HUES48 (cell line): ENCODE measurements around the gene BAZ1B.
A peak's percentile ranks its signal among the peaks of the same experiment; 100 is the strongest.
"Not testable (repeated sequence)": the region's sequence is repeated elsewhere in the genome, so short reads cannot be mapped to it uniquely, and the experiment has no call there.

ENCODE experiments used
- H3K27ac ChIP-seq: one replicate; pipeline ENCODE4 v1.7.0; 2013; ENCODE audit warnings: low read depth, low read length, inconsistent platforms
- H3K27me3 ChIP-seq: 2 replicates; pipeline ENCODE4 v1.6.1; 2013; ENCODE audit warnings: mild to moderate bottlenecking, low read length; ENCODE audit not compliant: control insufficient read depth, insufficient read depth
- H3K36me3 ChIP-seq: 2 replicates; pipeline ENCODE4 v1.6.1; 2013; ENCODE audit warnings: low read length; ENCODE audit not compliant: control insufficient read depth, insufficient read depth
- H3K4me1 ChIP-seq: 2 replicates; pipeline ENCODE4 v1.6.1; 2013; ENCODE audit warnings: mild to moderate bottlenecking, low read length; ENCODE audit not compliant: control insufficient read depth, insufficient read depth
- H3K4me3 ChIP-seq: 2 replicates; pipeline ENCODE4 v1.5.1; 2013; ENCODE audit warnings: mild to moderate bottlenecking, low read depth, low read length
- H3K9ac ChIP-seq: 2 replicates; pipeline ENCODE4 v1.6.1; 2013; ENCODE audit warnings: mild to moderate bottlenecking, low read depth, low read length, moderate library complexity
- H3K9me3 ChIP-seq: 2 replicates; pipeline ENCODE4 v1.6.1; 2013; ENCODE audit warnings: low read length; ENCODE audit not compliant: control insufficient read depth, insufficient read depth

Gene BAZ1B

DNA sequence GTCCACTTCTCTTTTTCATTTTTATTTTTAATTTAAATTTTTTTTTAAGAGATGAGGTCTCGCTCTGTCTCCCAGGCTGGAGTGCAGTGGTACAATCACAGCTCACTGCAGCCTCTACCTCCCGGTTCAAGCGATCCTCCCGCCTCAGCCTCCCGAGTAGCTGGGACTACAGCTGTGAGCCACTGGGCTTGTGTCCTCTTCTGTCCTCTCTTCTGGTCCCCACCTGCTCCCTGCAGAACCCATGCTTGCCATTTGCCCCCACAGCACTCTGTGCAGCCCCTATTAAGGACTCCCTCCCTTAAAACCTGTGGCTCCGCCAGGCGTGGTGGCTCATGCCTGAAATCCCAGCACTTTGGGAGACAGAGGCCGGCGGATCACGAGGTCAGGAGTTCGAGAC is 97.6 kb downstream of the BAZ1B start:
- Histone ChIP-seq H3K27ac (no peak overlapping the region), H3K9ac (no peak overlapping the region), H3K4me1 (peaks cover 11% of the 10 kb centered on the region; the same call in 1 of the 2 replicates)

DNA sequence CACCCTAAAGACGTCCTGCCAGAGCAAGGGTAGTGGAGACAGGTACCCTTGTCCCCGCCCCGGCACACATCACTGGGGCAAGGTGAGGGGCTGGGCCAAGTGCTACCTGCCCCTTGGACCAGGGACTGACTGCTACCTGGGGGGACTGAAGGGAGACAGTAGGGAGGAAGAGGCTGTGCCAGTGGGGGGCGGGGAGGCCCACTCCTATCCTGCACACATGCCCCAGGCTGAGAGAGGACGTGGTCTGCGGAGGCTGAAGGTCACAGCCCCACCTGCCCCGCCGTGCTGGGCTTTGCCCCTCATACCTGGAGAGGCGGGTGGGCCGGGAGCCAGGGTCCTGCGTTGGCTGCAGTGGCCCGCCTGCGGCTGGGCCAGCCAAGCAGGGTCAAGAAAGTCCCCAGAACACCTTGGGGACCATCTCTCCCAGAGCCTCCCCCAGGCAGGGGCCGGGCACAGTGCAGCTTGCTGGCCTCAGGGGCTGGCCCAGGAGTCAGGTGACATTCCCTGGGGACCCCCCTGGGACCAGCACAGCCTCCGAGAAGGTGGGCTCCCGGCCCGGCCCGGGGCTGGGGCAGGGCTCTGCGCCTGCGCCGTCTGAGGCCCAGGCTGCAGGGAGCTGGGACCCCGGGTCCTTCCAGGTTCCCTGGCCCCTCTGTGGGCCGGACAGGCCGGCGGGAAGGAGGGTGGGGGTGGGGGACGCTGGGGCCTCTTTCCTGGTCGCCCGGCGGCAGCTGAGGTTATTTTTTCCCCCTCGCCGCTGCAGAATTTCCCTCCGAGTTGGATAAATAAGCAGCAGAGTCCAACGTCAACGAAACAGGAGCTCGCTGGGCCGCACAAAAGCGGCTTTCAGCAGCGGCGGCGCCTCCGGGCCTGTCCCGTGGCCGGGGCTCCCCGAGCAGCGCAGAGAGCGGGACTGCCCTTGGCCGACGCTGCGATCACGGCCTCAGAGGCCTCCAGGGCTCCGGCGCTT is 98.3 kb downstream of the BAZ1B start:
- no peak overlapping the region for H3K27ac ChIP-seq
- H3K27me3 ChIP-seq, result no peaks in the 10 kb centered on the region
- no peaks in the 10 kb centered on the region for H3K36me3 ChIP-seq
- H3K4me1 ChIP-seq, result peaks cover 9% of the 10 kb centered on the region; the same call in 1 of the 2 replicates
- H3K4me3 ChIP-seq, result peak overlapping the region; percentile 41; the same call in 1 of the 2 replicates
- no peaks in the 10 kb centered on the region for H3K9me3 ChIP-seq
- 0 out of 2 replicates have a peak overlapping the region, but pooled peaks have one; percentile 24 for H3K9ac ChIP-seq

More for the DNA sequence above, 97.6 kb downstream of the BAZ1B start:
- Histone ChIP-seq H3K27me3 (no peaks in the 10 kb centered on the region), H3K36me3 (no peaks in the 10 kb centered on the region), H3K4me3 (no peak overlapping the region), H3K9me3 (no peaks in the 10 kb centered on the region)

DNA sequence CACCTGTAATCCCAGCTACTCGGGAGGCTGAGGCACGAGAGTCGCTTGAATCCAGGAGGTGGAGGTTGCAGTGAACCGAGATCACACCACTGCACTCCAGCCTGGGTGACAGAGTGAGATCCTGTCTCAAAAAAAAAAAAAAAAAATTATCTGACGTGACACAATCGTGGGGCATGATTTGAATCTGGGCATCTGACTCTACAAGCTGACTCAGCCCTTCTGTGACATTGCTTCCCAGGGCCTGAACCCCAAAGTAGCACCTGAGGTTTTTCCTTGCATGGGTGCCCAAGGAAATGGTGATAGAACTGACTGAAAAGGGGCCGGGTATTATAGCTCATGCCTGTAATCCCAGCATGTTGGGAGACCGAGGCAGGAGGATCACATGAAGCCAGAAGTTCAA is 101.5 kb downstream of the BAZ1B start:
- not testable (repeated sequence) for H3K9me3 ChIP-seq, H3K27ac ChIP-seq, H3K4me1 ChIP-seq, H3K36me3 ChIP-seq, H3K27me3 ChIP-seq, H3K9ac ChIP-seq, H3K4me3 ChIP-seq

DNA sequence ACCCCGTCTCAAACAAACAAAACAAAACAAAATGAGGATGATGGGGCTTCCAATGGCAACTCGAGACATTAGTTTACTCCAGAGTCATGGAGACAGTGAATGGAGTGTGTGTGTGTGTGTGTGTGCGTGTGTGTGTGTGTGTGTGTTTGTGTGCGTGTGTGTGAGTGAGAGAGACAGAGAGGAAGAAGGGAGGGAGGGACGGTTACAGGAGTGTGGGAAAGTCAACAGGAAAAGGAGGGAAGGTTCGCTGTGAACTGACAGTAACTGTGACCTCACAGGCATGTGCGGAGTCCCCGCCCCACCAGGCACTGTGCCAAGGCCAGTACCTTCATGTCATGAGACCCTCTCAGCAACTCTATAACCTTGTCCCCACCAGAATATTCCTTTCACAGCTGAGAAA is 102.1 kb downstream of the BAZ1B start:
- H3K27ac ChIP-seq, H3K9me3 ChIP-seq, H3K4me3 ChIP-seq, H3K27me3 ChIP-seq, H3K4me1 ChIP-seq, H3K36me3 ChIP-seq, H3K9ac ChIP-seq: not testable (repeated sequence)

DNA sequence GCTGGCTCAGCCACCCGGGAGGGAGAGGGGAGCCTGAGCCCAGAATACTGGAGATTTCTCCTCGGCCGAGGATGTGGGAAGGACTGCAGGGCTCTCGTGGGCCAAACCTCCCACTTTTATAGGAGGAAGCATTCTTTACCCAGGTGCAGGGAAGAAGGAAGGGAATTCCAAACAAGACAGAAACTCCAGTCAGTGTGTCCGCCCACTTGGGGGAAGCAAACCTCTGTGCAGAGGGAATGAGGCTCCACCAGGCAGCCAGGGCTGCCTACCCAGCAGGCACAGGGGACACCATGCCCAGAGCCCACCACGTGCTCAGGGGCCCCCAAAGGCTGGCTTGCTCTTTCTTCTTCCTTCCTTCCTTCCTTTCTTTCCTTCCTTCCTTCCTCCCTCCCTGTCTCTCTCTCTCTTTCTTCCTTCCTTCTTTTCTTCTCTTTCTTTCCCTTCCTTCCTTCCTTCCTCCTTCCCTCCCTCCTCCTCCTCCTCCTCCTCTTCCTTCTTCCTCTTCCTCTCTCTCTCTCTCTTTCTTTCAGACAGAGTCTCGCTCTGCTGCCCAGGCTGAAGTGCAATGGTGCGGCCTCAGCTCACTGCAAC is 103.9 kb downstream of the BAZ1B start:
- Histone ChIP-seq H3K4me1 (no peaks in the 10 kb centered on the region), H3K27me3 (no peaks in the 10 kb centered on the region), H3K36me3 (no peaks in the 10 kb centered on the region), H3K9me3 (no peaks in the 10 kb centered on the region), H3K4me3 (no peak overlapping the region), H3K9ac (no peak overlapping the region), H3K27ac (no peak overlapping the region)

DNA sequence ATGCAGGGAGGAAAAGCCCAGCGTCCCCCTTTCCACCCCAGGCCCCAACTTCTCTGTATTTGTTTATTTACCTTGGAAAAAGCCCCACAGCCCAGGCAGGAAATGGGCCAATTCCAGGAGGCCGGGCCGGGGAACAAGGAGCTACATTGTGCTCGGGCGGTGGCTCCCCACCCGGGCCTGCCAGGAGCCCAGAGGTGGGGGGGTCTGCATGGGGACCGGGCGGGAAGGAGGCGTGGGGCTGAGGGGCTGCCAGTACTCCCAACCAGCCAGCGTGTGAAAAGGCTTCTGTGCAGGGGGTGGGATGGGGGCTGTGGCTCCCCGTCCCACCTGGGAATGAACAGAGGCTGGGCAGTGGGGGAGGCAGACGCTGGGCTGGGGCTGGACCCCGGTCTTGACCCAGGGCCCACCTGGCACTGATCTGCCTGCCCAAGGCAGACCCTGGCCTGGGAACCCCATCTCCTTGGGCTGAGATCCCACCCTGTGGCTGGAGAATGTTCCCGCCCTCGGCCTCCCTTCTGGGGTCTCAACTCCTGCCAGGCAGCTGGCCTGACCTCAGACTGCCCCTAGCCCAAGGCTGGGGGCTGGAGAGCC is 111.5 kb downstream of the BAZ1B start:
- H3K9me3 ChIP-seq, H3K9ac ChIP-seq, H3K27me3 ChIP-seq, H3K27ac ChIP-seq, H3K36me3 ChIP-seq, H3K4me1 ChIP-seq, H3K4me3 ChIP-seq: not testable (repeated sequence)

DNA sequence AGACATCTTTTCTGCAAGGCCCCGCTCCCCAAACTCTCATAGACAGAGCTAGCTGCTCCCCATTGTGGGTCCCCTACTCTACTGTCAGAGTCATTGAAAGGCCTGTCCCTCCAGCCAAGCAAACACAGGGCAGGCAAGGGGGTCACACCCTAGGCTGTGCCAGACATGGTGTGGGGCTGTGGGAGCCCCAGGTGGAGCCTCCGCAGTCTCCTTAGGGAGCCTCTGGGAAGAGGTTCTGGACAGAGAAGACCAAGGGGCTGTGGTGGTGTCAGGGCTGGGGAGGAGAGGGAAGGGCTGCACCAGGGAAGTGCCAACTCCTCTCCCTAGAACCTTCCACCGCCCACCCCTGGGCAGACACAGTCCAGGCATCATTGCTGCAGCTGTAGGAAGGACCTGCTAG is 117.2 kb downstream of the BAZ1B start:
- not testable (repeated sequence) for H3K36me3 ChIP-seq, H3K9me3 ChIP-seq, H3K27ac ChIP-seq, H3K4me1 ChIP-seq, H3K9ac ChIP-seq, H3K4me3 ChIP-seq, H3K27me3 ChIP-seq

DNA sequence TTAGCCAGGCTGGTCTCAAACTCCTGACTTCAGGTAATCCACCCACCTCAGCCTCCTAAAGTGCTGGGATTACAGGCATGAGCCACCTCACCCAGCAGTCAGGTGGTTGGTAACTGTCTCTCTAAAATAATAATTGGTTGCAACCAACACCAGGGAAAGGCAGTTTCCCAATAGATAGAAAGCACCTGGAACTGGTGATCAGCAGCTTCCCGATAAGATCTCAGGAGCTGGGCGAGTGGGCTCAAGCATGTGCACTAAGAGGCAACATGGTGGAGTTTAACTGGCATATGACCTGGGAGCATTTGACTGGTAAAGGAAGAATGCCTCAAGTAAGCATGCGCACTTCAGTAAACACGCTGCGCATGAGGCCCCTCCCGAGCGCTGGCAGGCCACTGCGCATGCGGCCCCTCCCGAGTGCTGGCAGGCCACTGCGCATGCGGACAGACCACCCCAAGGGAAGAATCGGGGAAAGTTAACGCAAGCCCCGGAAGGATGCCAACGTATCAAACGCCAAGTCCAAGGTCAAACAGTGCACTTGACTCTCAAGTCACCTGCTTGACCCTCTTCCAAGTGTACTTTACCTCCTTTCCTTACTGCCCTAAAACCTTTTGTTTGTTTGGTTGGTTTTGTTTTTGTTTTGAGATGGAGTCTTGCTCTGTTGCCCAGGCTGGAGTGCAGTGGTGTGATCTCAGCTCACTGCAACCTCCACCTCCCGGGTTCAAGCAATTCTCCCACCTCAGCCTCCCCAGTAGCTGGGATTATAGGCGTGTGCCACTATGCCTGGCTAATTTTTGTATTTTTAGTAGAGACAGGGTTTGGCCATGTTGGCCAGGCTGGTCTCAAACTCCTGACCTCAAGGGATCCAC is 122.7 kb downstream of the BAZ1B start:
- not testable (repeated sequence) for H3K9ac ChIP-seq, H3K27me3 ChIP-seq, H3K4me1 ChIP-seq, H3K9me3 ChIP-seq, H3K4me3 ChIP-seq, H3K27ac ChIP-seq, H3K36me3 ChIP-seq

DNA sequence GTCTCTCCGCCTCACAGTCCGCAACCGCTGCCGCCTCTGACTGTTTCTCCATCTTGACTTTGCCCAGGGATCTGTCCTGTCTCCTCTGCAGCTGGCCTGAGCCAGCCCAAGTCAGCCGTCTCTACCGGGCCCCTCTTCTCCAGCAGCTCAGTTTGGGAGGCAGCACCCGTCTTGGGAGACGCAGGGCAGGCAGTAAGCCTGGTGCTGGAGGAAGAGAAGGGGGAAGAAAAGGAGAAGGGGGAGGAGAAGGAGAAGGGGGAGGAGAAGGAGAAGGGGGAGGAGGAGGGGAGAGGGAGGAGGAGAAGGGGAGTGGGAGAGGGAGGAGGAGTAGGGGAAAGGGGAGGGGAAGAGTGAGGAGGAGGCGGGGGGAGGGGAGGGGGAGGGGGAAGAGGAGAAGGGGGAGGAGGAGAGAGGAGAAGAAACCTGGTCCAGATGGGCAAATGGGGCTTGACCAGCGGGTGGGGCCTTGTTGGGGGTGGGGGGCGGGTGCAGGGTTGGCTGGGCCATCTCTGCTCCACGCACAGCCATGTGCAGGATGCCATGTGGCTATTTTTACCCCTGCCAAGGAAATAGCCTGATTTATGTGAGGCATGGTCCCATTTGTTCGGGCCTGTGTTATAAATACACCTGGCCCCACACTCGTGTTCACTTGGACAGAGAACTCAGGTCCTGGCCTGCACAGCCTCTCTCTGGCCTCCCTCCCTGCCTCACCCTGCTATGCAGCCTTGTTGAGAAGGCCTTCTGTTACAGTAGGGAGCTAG is 124.4 kb downstream of the BAZ1B start:
- H3K9ac ChIP-seq, result no peak overlapping the region

More for the DNA sequence above, 124.4 kb downstream of the BAZ1B start:
- Histone ChIP-seq H3K4me1 (peaks cover 7% of the 10 kb centered on the region; the same call in 1 of the 2 replicates), H3K36me3 (no peaks in the 10 kb centered on the region), H3K27me3 (no peaks in the 10 kb centered on the region), H3K4me3 (peak overlapping the region; percentile 60), H3K27ac (peak overlapping the region; percentile 50), H3K9me3 (no peaks in the 10 kb centered on the region)
